NB4 (cell line): ENCODE data around the gene ABHD17C.

Experiments
- POLR2A ChIP-seq: IDR thresholded peaks from 2 replicates; pipeline ENCODE4 v1.6.1; 2011; ENCODE audit warnings: mild to moderate bottlenecking; ENCODE audit not compliant: insufficient read length; ENCODE audit errors: extremely low read depth
- TF ChIP-seq, protein P1 (sequence below): IDR thresholded peaks from one replicate; pipeline ENCODE4 v1.5.1; 2012; ENCODE audit warnings: low read depth, low read length
- TF ChIP-seq, protein P2 (sequence below): IDR thresholded peaks from 2 replicates; pipeline ENCODE4 v1.6.1; 2011; ENCODE audit warnings: low read depth, low read length

DNA sequence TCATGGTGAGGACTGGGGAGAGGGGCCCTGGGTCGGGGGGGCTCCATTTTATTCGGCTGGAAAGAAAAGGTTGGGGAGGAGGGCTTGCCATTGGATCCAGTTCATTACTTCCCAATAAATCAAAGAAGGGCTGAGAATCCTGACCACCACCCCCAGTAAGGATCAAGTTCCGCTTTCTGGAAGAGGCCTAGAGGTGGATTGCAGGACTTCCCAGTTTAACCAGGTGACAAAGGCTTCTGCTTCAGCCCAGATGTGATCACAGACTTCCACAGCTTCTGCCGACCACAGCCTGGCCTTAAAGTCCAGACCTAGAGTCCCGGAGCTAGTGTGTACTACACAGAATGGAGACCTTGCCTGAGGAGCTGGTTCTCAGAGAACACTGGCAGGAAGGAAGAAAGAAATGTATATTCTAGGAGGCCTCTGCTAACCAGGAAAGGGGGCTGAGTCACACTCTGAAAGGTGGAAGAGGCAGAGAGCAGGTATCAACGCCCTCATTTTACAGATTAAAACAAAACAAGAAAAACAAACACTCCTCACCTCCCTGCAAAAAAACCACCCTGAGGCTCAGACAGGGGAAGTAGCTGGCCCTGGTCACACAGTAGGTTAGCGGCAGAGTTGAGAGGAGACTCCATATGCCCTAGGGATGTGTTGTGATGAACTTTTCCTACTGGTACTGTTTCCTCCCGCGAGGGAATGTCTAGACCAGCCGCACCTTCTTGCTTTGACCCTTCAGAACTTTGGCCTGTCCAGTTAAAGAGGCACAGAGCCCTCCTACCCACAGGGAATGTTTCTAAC lies 82.9 kb downstream of the ABHD17C start:
- TF ChIP-seq, protein P1, sequence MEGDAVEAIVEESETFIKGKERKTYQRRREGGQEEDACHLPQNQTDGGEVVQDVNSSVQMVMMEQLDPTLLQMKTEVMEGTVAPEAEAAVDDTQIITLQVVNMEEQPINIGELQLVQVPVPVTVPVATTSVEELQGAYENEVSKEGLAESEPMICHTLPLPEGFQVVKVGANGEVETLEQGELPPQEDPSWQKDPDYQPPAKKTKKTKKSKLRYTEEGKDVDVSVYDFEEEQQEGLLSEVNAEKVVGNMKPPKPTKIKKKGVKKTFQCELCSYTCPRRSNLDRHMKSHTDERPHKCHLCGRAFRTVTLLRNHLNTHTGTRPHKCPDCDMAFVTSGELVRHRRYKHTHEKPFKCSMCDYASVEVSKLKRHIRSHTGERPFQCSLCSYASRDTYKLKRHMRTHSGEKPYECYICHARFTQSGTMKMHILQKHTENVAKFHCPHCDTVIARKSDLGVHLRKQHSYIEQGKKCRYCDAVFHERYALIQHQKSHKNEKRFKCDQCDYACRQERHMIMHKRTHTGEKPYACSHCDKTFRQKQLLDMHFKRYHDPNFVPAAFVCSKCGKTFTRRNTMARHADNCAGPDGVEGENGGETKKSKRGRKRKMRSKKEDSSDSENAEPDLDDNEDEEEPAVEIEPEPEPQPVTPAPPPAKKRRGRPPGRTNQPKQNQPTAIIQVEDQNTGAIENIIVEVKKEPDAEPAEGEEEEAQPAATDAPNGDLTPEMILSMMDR: no peak
- no peak for TF ChIP-seq POLR2A
- TF ChIP-seq, protein P2, sequence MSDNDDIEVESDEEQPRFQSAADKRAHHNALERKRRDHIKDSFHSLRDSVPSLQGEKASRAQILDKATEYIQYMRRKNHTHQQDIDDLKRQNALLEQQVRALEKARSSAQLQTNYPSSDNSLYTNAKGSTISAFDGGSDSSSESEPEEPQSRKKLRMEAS: no peak
